DND-41 (cell line): ENCODE data around the gene UBE2J1.
"Not testable (repeated sequence)": the region's sequence is repeated elsewhere in the genome, so short reads cannot be mapped to it uniquely, and the experiment has no call there.

Experiments
- ATAC-seq: fragments of 200-7000 bp; cut with Tn5 transposase; 3 replicates; pipeline ENCODE4 v1.9.1; 2021; ENCODE audit warnings: low read depth; ENCODE audit not compliant: insufficient read depth
- DNase-seq: peaks from one replicate; pipeline ENCODE4 v3.0.0-alpha.2; 2020
- H2AFZ ChIP-seq: 2 replicates; pipeline ENCODE4 v1.6.0; 2012; ENCODE audit warnings: low read depth, low read length
- H3K27ac ChIP-seq: 2 replicates; pipeline ENCODE4 v1.5.1; 2012; ENCODE audit warnings: low read length, inconsistent platforms
- H3K27me3 ChIP-seq: fragments of 200-600 bp; sonication (generic); 2 replicates; pipeline ENCODE4 v1.6.0; 2012; ENCODE audit warnings: low read length, mild to moderate bottlenecking, inconsistent platforms; ENCODE audit not compliant: insufficient read depth, poor library complexity
- H3K36me3 ChIP-seq: 2 replicates; pipeline ENCODE4 v1.5.1; 2012; ENCODE audit warnings: low read length, inconsistent platforms; ENCODE audit not compliant: insufficient read depth
- H3K4me1 ChIP-seq: 2 replicates; pipeline ENCODE4 v1.5.1; 2012; ENCODE audit warnings: mild to moderate bottlenecking, low read length; ENCODE audit not compliant: insufficient read depth
- H3K4me2 ChIP-seq: 2 replicates; pipeline ENCODE4 v1.6.0; 2012; ENCODE audit warnings: mild to moderate bottlenecking, moderate library complexity, low read length, inconsistent platforms; ENCODE audit not compliant: insufficient read depth
- H3K4me3 ChIP-seq, 2 experiments: fragments of 200-600 bp in 1 of 2; shearing (Covaris generic) in 1 of 2; 2 replicates each; pipeline ENCODE4 v1.5.1; 2012 to 2016; ENCODE audit warnings: inconsistent platforms in 2 of 2, low read length in 2 of 2, mild to moderate bottlenecking in 2 of 2, low read depth in 1 of 2, moderate library complexity in 1 of 2
- H3K79me2 ChIP-seq: 2 replicates; pipeline ENCODE4 v1.6.0; 2012; ENCODE audit warnings: low read length, inconsistent platforms; ENCODE audit not compliant: insufficient read depth
- H3K9ac ChIP-seq: 2 replicates; pipeline ENCODE4 v1.6.0; 2012; ENCODE audit warnings: low read depth, mild to moderate bottlenecking, inconsistent platforms, low read length, moderate library complexity
- H3K9me3 ChIP-seq: 2 replicates; pipeline ENCODE4 v1.5.1; 2012; ENCODE audit warnings: low read length, moderate library complexity, mild to moderate bottlenecking, inconsistent platforms; ENCODE audit not compliant: insufficient read depth, severe bottlenecking
- H4K20me1 ChIP-seq: 2 replicates; pipeline ENCODE4 v1.6.0; 2012; ENCODE audit warnings: low read length; ENCODE audit not compliant: insufficient read depth
- CTCF ChIP-seq: IDR thresholded peaks from 2 replicates; pipeline ENCODE4 v1.5.1; 2012; ENCODE audit warnings: borderline replicate concordance, low read length, moderate library complexity, mild to moderate bottlenecking; ENCODE audit not compliant: poor library complexity, severe bottlenecking; ENCODE audit errors: extremely low read depth
- EZH2 ChIP-seq: IDR thresholded peaks from 3 replicates; pipeline ENCODE4 v1.6.1; 2012; ENCODE audit warnings: borderline replicate concordance, low read depth, mild to moderate bottlenecking, moderate library complexity, low read length, inconsistent platforms; ENCODE audit not compliant: severe bottlenecking

Gene UBE2J1

DNA sequence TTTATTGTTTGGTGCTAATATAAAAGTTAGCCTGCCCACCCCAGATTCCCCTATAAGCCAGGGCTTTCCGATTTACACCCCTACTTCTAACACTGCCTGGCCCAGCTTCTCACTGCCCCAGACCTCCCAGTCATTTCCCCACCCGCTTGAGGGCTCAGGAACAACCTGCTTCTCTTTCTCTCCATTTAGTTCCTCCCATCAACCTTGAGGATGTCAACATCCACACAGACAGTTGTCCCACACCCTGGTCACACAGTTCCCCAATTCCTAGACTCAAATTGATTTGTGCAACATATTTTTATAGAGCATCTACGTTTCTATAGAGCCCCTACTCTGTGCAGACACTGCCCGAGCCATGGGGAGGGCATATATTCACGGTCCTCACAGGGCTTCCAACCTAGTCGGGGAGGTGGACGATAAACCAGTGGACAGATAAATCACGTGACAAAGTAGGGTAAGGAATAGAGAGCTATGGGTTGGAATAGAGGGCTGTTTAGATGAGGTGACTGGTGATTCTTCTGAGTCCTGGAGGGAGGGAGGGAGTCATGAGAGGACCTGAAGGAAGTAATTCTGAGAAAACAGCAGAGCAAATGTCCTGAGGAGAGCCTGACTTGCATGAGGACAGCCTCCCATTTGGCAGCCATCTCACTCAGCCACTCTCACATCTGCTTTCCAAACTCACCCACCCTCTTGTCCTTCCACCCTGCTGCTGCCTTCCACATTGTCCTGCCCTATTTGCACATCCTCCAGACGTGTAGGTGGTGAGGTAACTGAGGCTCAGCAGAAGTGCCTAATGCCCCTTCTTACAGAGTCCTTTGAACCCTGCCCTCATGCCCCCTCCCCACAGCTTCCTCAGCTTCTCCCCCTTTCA lies 43.8 kb downstream of the UBE2J1 start:
- Histone ChIP-seq H3K9me3 (no peaks in the 10 kb centered on the region), H3K4me1 (no peaks in the 10 kb centered on the region), H3K79me2 (no peaks in the 10 kb centered on the region), H3K36me3 (no peaks in the 10 kb centered on the region), H3K27me3 (no peaks in the 10 kb centered on the region), H3K9ac (no peak overlapping the region), H3K27ac (no peak overlapping the region), H2AFZ (no peak overlapping the region), H3K4me2 (no peak overlapping the region), H3K4me3 (no peak overlapping the region), H4K20me1 (no peaks in the 10 kb centered on the region; the same call in 1 of the 2 replicates)
- DNase-seq = no peak
- ATAC-seq = no peak
- TF ChIP-seq CTCF = no peak
- no peak for TF ChIP-seq EZH2

DNA sequence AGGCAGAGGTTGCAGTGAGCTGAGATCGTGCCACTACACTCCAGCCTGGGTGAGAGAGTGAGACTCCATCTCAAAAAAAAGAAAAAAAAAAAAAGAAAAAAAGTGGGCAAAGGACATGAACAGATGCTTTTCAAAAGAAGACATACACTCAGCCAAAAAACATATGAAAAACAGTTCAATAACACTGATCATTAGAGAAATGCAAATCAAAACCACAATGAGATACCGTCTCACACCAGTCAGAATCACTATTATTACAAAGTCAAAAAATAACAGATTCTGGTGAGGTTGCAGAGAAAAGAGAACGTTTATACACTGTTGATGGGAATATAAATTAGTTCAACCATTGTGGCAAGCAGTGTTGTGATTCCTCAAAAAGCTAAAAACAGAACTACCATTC lies 48.0 kb downstream of the UBE2J1 start:
- H3K27me3 ChIP-seq, H2AFZ ChIP-seq, H3K4me1 ChIP-seq, H3K79me2 ChIP-seq, H3K27ac ChIP-seq, H3K9ac ChIP-seq, DNase-seq, H3K4me3 ChIP-seq, H4K20me1 ChIP-seq, H3K36me3 ChIP-seq, H3K9me3 ChIP-seq, ATAC-seq, H3K4me2 ChIP-seq: not testable (repeated sequence)

- Histone ChIP-seq H3K27ac (no peak overlapping the region), H4K20me1 (no peaks in the 10 kb centered on the region), H3K9me3 (no peaks in the 10 kb centered on the region), H3K4me2 (no peak overlapping the region), H3K9ac (no peak overlapping the region), H3K36me3 (no peaks in the 10 kb centered on the region), H3K4me1 (no peaks in the 10 kb centered on the region), H3K79me2 (no peaks in the 10 kb centered on the region), H2AFZ (no peak overlapping the region), H3K27me3 (no peaks in the 10 kb centered on the region), H3K4me3 (no peak overlapping the region)
- no peak for TF ChIP-seq CTCF
- TF ChIP-seq EZH2 = no peak
- no peak for ATAC-seq
- DNase-seq = no peak
Observed at GRCh38 chr6:89302936-89303335, 49.6 kb downstream of the UBE2J1 start.

DNA sequence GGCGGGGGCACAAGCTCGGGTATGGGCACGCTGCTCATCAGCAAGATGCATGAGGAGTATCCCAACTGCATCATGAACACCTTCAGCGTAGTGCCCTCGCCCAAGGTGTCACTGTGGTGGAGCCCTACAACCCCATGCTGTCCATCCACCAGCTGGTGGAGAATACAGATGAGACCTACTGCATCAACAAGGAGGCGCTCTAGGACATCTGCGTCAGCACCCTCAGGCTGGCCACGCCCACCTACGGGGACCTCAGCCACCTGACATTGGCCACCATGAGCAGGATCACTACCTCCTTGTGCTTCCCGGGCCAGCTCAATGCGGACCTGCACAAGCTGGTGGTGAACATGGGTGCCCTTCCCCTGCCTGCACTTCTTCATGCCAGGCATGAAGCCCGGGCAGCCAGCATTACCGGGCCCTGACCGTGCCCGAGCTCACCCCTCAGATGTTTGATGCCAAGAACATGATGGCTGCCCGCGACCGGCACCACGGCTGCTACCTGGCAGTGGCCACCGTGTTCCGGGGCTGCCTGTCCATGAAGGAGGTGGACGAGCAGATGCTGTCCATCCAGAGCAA lies 50.2 kb downstream of the UBE2J1 start:
- no peaks in the 10 kb centered on the region for H4K20me1 ChIP-seq
- H3K36me3 ChIP-seq = no peaks in the 10 kb centered on the region
- no peaks in the 10 kb centered on the region for H3K79me2 ChIP-seq
- H3K4me2 ChIP-seq = no peak overlapping the region
- no peaks in the 10 kb centered on the region for H3K27me3 ChIP-seq
- no peak for TF ChIP-seq EZH2
- no peak for TF ChIP-seq CTCF
- DNase-seq (no peak), ATAC-seq (no peak)
- no peak overlapping the region for H3K9ac ChIP-seq
- no peak overlapping the region for H3K27ac ChIP-seq
- H3K4me3 ChIP-seq = no peak overlapping the region
- H3K9me3 ChIP-seq = no peaks in the 10 kb centered on the region
- H2AFZ ChIP-seq = no peak overlapping the region
- no peaks in the 10 kb centered on the region for H3K4me1 ChIP-seq
